ENCODE measurements around the gene TP63.

DNA sequence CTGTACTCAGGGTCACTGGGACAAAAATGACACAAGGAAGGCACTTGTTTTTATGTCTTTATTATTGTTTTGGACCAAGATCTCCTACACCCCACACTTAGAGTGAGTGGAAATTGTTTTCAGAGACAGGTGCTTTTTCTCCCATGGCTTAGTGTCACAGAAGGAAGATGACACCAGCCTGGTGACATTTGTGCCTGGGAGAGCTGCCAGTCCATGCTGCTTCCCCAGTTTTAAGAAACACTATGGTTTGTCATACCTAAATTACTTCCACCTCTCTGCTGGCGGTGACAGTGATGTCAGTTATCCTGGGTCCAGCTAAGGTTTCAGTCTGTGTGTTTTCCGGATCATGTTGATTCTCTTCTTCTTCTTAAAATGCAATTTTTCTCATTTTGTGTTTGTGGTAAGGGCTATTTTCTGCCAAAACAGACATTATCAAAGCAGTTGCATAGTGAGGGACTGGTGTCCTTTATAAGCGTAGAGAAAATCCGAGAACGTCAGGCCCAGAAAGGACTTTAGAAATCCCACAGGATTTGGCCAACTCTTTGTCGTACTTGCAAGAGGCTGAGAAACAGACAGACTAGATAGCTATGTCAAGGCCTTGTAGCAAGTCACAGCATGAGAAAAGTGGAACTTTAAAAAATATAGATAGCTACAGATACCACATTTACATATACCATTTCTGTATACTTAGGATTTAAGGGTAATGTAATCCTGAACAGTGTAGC is 149.5 kb downstream of the TP63 start:
- TF ChIP-seq CTCF (IDR thresholded peaks at IDR 0.05) (no peak), POLR2A (IDR thresholded peaks at IDR 0.05) (no peak)

Data from sigmoid colon (tissue), 3 donors.